Esophagus muscularis mucosa (tissue), 2 donors: ENCODE measurements around the gene DNAH14.

Source experiments
- EP300 ChIP-seq: sonication (generic); formaldehyde crosslinking; IDR thresholded peaks from one replicate; pipeline ENCODE4 v1.6.1; 2017; ENCODE audit warnings: antibody characterized with exemption
- POLR2A ChIP-seq: fragments of 450-650 bp; IDR thresholded peaks from one replicate; pipeline ENCODE4 v1.6.1; 2017; ENCODE audit warnings: antibody characterized with exemption, moderate library complexity, mild to moderate bottlenecking, low read depth

GRCh38 chr1:225342695-225343094 lies 413.2 kb downstream of the DNAH14 start:
- TF ChIP-seq EP300 (no peak), POLR2A (no peak)
